H1 (cell line): ENCODE results near the gene XDH. TPM values are rescaled to one million over a fixed set of nuclear protein-coding genes. Genes with fewer than 3 reads are reported as not detected.

Source experiments
- CTCF ChIA-PET: fragments of 300-600 bp; sonication (Branson Sonifier 250); formaldehyde crosslinking; loops from one replicate; lab custom pipeline; 2021; ENCODE audit not compliant: partially characterized antibody; lab: Charles Lee
- POLR2A ChIA-PET: fragments of 300-600 bp; sonication (Branson Sonifier 250); formaldehyde crosslinking; loops from one replicate; lab custom pipeline; 2021; ENCODE audit warnings: inconsistent platforms; ENCODE audit not compliant: partially characterized antibody; lab: Charles Lee
- DNase-seq, 2 experiments: peaks; one replicate each; pipeline versions ENCODE4 v3.0.0 to v3.0.0-alpha.2; 2010 to 2022; ENCODE audit warnings: low spot score in 2 of 2, low read depth in 1 of 2, mixed read lengths in 1 of 2
- FAIRE-seq: peaks from 2 replicates; lab custom pipeline; 2011; peaks lifted over from hg19 to GRCh38; lab: Jason Lieb, UNC
- H2AFZ ChIP-seq: 2 replicates; pipeline ENCODE4 v1.8.1; 2012; ENCODE audit warnings: low read length, inconsistent platforms
- H2AK5ac ChIP-seq: 2 replicates; pipeline ENCODE4 v1.6.1; 2013; ENCODE audit warnings: low read depth, low read length
- H2BK120ac ChIP-seq: replicated peaks from 2 replicates; pipeline ENCODE3; 2013; ENCODE audit warnings: low read depth, low read length, inconsistent platforms
- H2BK12ac ChIP-seq: 2 replicates; pipeline ENCODE4 v1.6.1; 2013; ENCODE audit warnings: low read depth, low read length
- H2BK15ac ChIP-seq: 2 replicates; pipeline ENCODE4 v1.6.1; 2013; ENCODE audit warnings: low read length
- H2BK20ac ChIP-seq: 2 replicates; pipeline ENCODE4 v1.6.1; 2013; ENCODE audit warnings: low read length
- H2BK5ac ChIP-seq: 2 replicates; pipeline ENCODE4 v1.6.1; 2013; ENCODE audit warnings: low read depth, low read length
- H3K14ac ChIP-seq: 2 replicates; pipeline ENCODE4 v1.6.1; 2013; ENCODE audit warnings: inconsistent platforms; ENCODE audit not compliant: insufficient read length
- H3K18ac ChIP-seq: 2 replicates; pipeline ENCODE4 v1.6.1; 2013; ENCODE audit warnings: low read length; ENCODE audit errors: extremely low read depth
- H3K23ac ChIP-seq: 2 replicates; pipeline ENCODE4 v1.6.1; 2013; ENCODE audit warnings: inconsistent platforms; ENCODE audit not compliant: insufficient read length
- H3K23me2 ChIP-seq: 2 replicates; pipeline ENCODE4 v1.6.1; 2013; ENCODE audit warnings: low read depth, low read length
- H3K27ac ChIP-seq: 2 replicates; pipeline ENCODE4 v1.6.1; 2011; ENCODE audit warnings: low read depth, low read length, inconsistent platforms
- H3K27me3 ChIP-seq, 4 experiments: replicated peaks in 1 of 4; 1 replicate in 1 of 4; 2 replicates in 3 of 4; pipeline versions ENCODE4 v1.6.1 to v1.8.1; 2011 to 2013; ENCODE audit warnings: low read length in 3 of 4, mild to moderate bottlenecking in 3 of 4, inconsistent platforms in 2 of 4, mixed read lengths in 2 of 4, moderate library complexity in 1 of 4; ENCODE audit not compliant: control insufficient read depth in 3 of 4, insufficient read depth in 3 of 4; ENCODE audit errors: extremely low read depth in 1 of 4
- H3K36me3 ChIP-seq, 4 experiments: 2 replicates each; pipeline versions ENCODE4 v1.6.1 to v1.8.1; 2011 to 2013; ENCODE audit warnings: mild to moderate bottlenecking in 4 of 4, low read length in 3 of 4, moderate library complexity in 2 of 4, control low read depth in 1 of 4, inconsistent platforms in 1 of 4; ENCODE audit not compliant: insufficient read depth in 4 of 4, control insufficient read depth in 2 of 4
- H3K4ac ChIP-seq: replicated peaks from 2 replicates; pipeline ENCODE3; 2013; ENCODE audit warnings: low read length, low read depth, mixed read lengths, inconsistent platforms; ENCODE audit not compliant: insufficient read length
- H3K4me1 ChIP-seq, 4 experiments: replicated peaks in 1 of 4; 1 replicate in 1 of 4; 2 replicates in 3 of 4; pipeline versions ENCODE4 v1.6.1 to v1.8.1; 2011 to 2013; ENCODE audit warnings: low read length in 3 of 4, inconsistent platforms in 2 of 4, mixed read lengths in 1 of 4; ENCODE audit not compliant: insufficient read depth in 4 of 4, control insufficient read depth in 3 of 4
- H3K4me2 ChIP-seq, 2 experiments: 2 replicates each; pipeline versions ENCODE4 v1.6.1 to v1.8.1; 2011 to 2013; ENCODE audit warnings: low read depth in 2 of 2, low read length in 2 of 2, control low read depth in 1 of 2, inconsistent platforms in 1 of 2, mild to moderate bottlenecking in 1 of 2; ENCODE audit not compliant: insufficient read depth in 1 of 2
- H3K4me3 ChIP-seq, 4 experiments: fragments of 200-600, 300-600 bp in 1 of 4; sonication (generic), shearing (Covaris generic), sonication (Bioruptor Twin) in 1 of 4; 2 replicates each; pipeline versions ENCODE4 v1.5.1 to v1.8.1; 2011 to 2016; ENCODE audit warnings: low read length in 4 of 4, low read depth in 3 of 4, control low read depth in 2 of 4, inconsistent platforms in 2 of 4, mild to moderate bottlenecking in 2 of 4, mixed read lengths in 1 of 4, moderate library complexity in 1 of 4; ENCODE audit not compliant: insufficient read depth in 2 of 4; ENCODE audit errors: extremely low read depth in 1 of 4
- H3K56ac ChIP-seq: replicated peaks from 2 replicates; pipeline ENCODE3; 2013; ENCODE audit warnings: low read depth, mild to moderate bottlenecking, mixed read lengths, low read length, inconsistent platforms; ENCODE audit not compliant: insufficient read length
- H3K79me1 ChIP-seq: 2 replicates; pipeline ENCODE4 v1.6.1; 2013; ENCODE audit warnings: low read depth, low read length, control low read depth
- H3K79me2 ChIP-seq, 2 experiments: 2 replicates each; pipeline versions ENCODE4 v1.6.1 to v1.8.1; 2012 to 2013; ENCODE audit warnings: low read length in 2 of 2, mild to moderate bottlenecking in 2 of 2, inconsistent platforms in 1 of 2; ENCODE audit not compliant: insufficient read depth in 2 of 2, control insufficient read depth in 1 of 2
- H3K9ac ChIP-seq, 4 experiments: replicated peaks in 1 of 4; 1 replicate in 1 of 4; 2 replicates in 3 of 4; pipeline versions ENCODE4 v1.6.1 to v1.8.1; 2011 to 2013; ENCODE audit warnings: low read depth in 3 of 4, low read length in 3 of 4, control low read depth in 2 of 4, mild to moderate bottlenecking in 2 of 4, moderate library complexity in 2 of 4, inconsistent platforms in 1 of 4; ENCODE audit errors: extremely low read depth in 1 of 4
- H3K9me3 ChIP-seq, 2 experiments: 2 replicates each; pipeline versions ENCODE4 v1.6.1 to v1.8.1; 2012 to 2013; ENCODE audit warnings: mild to moderate bottlenecking in 2 of 2, moderate library complexity in 2 of 2, control low read depth in 1 of 2, inconsistent platforms in 1 of 2, low read depth in 1 of 2, low read length in 1 of 2, mixed read lengths in 1 of 2; ENCODE audit not compliant: insufficient read depth in 2 of 2
- H4K20me1 ChIP-seq, 2 experiments: replicated peaks in 1 of 2; 2 replicates each; pipeline versions ENCODE3 to v1.8.1; 2011 to 2013; ENCODE audit warnings: inconsistent platforms in 2 of 2, low read length in 2 of 2, mild to moderate bottlenecking in 1 of 2; ENCODE audit not compliant: insufficient read depth in 2 of 2, control insufficient read depth in 1 of 2
- H4K5ac ChIP-seq: 2 replicates; pipeline ENCODE4 v1.6.1; 2013; ENCODE audit warnings: low read length, low read depth, mixed read lengths, inconsistent platforms; ENCODE audit not compliant: insufficient read length
- H4K8ac ChIP-seq: 2 replicates; pipeline ENCODE4 v1.8.0; 2013; ENCODE audit warnings: mild to moderate bottlenecking, moderate library complexity, low read length, inconsistent platforms; ENCODE audit not compliant: insufficient read depth; ENCODE audit errors: extremely low read depth
- H4K91ac ChIP-seq: replicated peaks from 2 replicates; pipeline ENCODE3; 2013; ENCODE audit warnings: low read length, mixed read lengths, inconsistent platforms; ENCODE audit not compliant: insufficient read length
- BACH1 ChIP-seq: IDR thresholded peaks from 2 replicates; pipeline ENCODE4 v1.6.1; 2012; ENCODE audit warnings: low read length, improper control_type of control experiment
- CBX5 ChIP-seq: fragments of 300-800, 300-1000 bp; sonication (generic); IDR thresholded peaks from 2 replicates; pipeline ENCODE4 v1.7.1; 2016; ENCODE audit warnings: antibody characterized with exemption, low read length, low read depth
- HDAC6 ChIP-seq: IDR thresholded peaks from one replicate; pipeline ENCODE4 v1.7.1; 2012; ENCODE audit warnings: low read depth, mild to moderate bottlenecking, inconsistent platforms, low read length, moderate library complexity
- JUN ChIP-seq: IDR thresholded peaks from 2 replicates; pipeline ENCODE4 v1.6.1; 2011; ENCODE audit warnings: low read depth, mild to moderate bottlenecking, improper control_type of control experiment, low read length
- JUND ChIP-seq: IDR thresholded peaks from 2 replicates; pipeline ENCODE4 v1.6.1; 2011; ENCODE audit warnings: mild to moderate bottlenecking, improper control_type of control experiment, low read length
- MAFK ChIP-seq: IDR thresholded peaks from 2 replicates; pipeline ENCODE4 v1.6.1; 2012; ENCODE audit warnings: low read depth, mild to moderate bottlenecking, improper control_type of control experiment, low read length
- PHF8 ChIP-seq: fragments of 200-600 bp; sonication (generic); conservative IDR thresholded peaks from 2 replicates; pipeline ENCODE4 v1.7.1; 2012; ENCODE audit warnings: low read depth, mild to moderate bottlenecking, inconsistent platforms, low read length, moderate library complexity
- POU5F1 ChIP-seq: IDR thresholded peaks from 2 replicates; pipeline ENCODE4 v1.6.1; 2011; ENCODE audit warnings: low read depth, mild to moderate bottlenecking, low read length, moderate library complexity
- RBBP5 ChIP-seq: IDR thresholded peaks from 2 replicates; pipeline ENCODE4 v1.7.1; 2012; ENCODE audit warnings: low read depth, mild to moderate bottlenecking, inconsistent platforms, low read length, moderate library complexity, borderline replicate concordance
- SIRT6 ChIP-seq: IDR thresholded peaks from one replicate; pipeline ENCODE4 v1.7.1; 2012; ENCODE audit warnings: low read length, inconsistent platforms
- WGBS, 2 experiments: shearing (Covaris generic) in 1 of 2; methylation state at CpG; one replicate each; pipeline versions ENCODE4 v1.1.6 to v1.1.7; 2013 to 2015; ENCODE audit warnings: low lambda C conversion rate in 2 of 2, mixed read lengths in 2 of 2, inconsistent platforms in 1 of 2, low coverage in 1 of 2, missing lambda C conversion rate in 1 of 2; ENCODE audit not compliant: insufficient replicate concordance in 2 of 2, insufficient coverage in 1 of 2, insufficient read length in 1 of 2; ENCODE audit errors: extremely low coverage in 1 of 2, missing lambda C conversion rate in 1 of 2; 5-methylcytosine and 5-hydroxymethylcytosine counted together
- polyA plus RNA-seq, 7 experiments: library from polyadenylated mRNA; depleted of rRNA in 3 of 7; stranded (reverse) in 5 of 7; unstranded in 2 of 7; fragments of >200 nt in 5 of 7; fragments of 200-250 nt in 2 of 7; gene quantifications; 1 replicate in 5 of 7; 2 replicates in 1 of 7; 4 replicates in 1 of 7; pipeline versions ENCODE4 v1.2.1 to v1.2.3, GENCODE V29; 2011 to 2013; ENCODE audit warnings: missing spikeins in 2 of 7, mixed read lengths in 2 of 7
- total RNA-seq: library from RNA; stranded (reverse); fragmentation: NEBNext Ultra II Directional; extraction: Animal tissue kit (Norgen Biotek cat#: 25700); gene quantifications from 2 replicates; pipeline ENCODE4 v1.2.1, GENCODE V29; 2021
- TF ChIP-seq, protein P1 (sequence below): IDR thresholded peaks from 2 replicates; pipeline ENCODE4 v1.6.1; 2012; ENCODE audit warnings: inconsistent platforms
- TF ChIP-seq, protein P2 (sequence below), 3 experiments: IDR thresholded peaks; 1 replicate in 2 of 3; 2 replicates in 1 of 3; pipeline versions ENCODE4 v1.5.1 to v1.6.1; 2011; ENCODE audit warnings: low read length in 3 of 3, mild to moderate bottlenecking in 3 of 3, inconsistent platforms in 2 of 3, low read depth in 1 of 3, moderate library complexity in 1 of 3; ENCODE audit not compliant: insufficient read depth in 1 of 3; ENCODE audit errors: control extremely low read depth in 1 of 3

The XDH gene
- total and polyA plus RNA-seq, 2 of the 8 experiments (the other 6 are each of a cell fraction or from before 2014, with no cell fraction given): 0.68 to 1.2 TPM

DNA sequence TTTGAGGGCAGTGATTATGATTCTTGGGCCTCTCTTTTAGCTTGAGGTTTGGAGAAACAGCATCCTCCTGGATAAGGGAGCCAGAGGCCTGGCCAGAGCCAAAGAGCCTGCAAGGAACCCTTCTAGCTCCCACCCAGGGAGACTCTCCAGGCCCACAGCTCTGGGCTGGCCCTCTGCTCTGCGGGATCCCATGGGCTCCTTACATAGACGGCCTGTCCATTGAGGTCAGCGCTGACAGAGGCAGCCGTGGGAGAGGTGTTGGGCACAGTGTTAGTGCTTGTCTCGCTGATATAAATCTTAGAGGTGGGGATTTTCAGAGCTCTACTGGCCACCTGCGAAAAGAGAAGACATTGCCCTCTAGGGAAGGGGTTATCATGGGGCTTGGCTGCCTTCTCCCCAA lies 67.2 kb downstream of the XDH start:
- Histone ChIP-seq H4K20me1 (no peaks in the 10 kb centered on the region), H2BK5ac (no peak overlapping the region), H2BK15ac (no peak overlapping the region), H2BK120ac (no peak overlapping the region), H3K23me2 (no peaks in the 10 kb centered on the region), H3K4me1 (no peaks in the 10 kb centered on the region), H4K91ac (no peak overlapping the region), H3K36me3 (no peaks in the 10 kb centered on the region), H3K23ac (no peak overlapping the region), H4K5ac (no peak overlapping the region), H3K18ac (no peak overlapping the region), H3K4me2 (no peak overlapping the region), H3K14ac (no peak overlapping the region), H2AK5ac (no peak overlapping the region), H2BK20ac (no peak overlapping the region), H2BK12ac (no peak overlapping the region), H4K8ac (no peak overlapping the region), H3K4ac (no peak overlapping the region), H3K27ac (no peak overlapping the region), H2AFZ (no peak overlapping the region), H3K9me3 (no peaks in the 10 kb centered on the region), H3K4me3 (no peak overlapping the region), H3K27me3 (no peaks in the 10 kb centered on the region), H3K56ac (no peak overlapping the region), H3K79me2 (no peaks in the 10 kb centered on the region), H3K79me1 (no peaks in the 10 kb centered on the region), H3K9ac (no peak overlapping the region)
- ChIA-PET CTCF (interaction anchor here (1.6 kb wide), 1 partner anchor 8 kb away, joined by 4 read pairs; no protein-coding TSS in a partner anchor), POLR2A (no interaction called here)
- FAIRE-seq (no peak), DNase-seq (no peak)
- whole genome bisulfite sequencing, 2 experiments: 83% methylated on average over 6 of the region's 6 CpGs; no CpG with 5 or more reads in 1 of the 2 experiments
- TF ChIP-seq, protein P1, sequence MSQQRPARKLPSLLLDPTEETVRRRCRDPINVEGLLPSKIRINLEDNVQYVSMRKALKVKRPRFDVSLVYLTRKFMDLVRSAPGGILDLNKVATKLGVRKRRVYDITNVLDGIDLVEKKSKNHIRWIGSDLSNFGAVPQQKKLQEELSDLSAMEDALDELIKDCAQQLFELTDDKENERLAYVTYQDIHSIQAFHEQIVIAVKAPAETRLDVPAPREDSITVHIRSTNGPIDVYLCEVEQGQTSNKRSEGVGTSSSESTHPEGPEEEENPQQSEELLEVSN: no peak
- TF ChIP-seq CBX5 (no peak), JUN (no peak), SIRT6 (no peak), BACH1 (no peak), PHF8 (no peak), HDAC6 (no peak), JUND (no peak), POU5F1 (no peak), RBBP5 (no peak), MAFK (no peak)
- TF ChIP-seq, protein P2, sequence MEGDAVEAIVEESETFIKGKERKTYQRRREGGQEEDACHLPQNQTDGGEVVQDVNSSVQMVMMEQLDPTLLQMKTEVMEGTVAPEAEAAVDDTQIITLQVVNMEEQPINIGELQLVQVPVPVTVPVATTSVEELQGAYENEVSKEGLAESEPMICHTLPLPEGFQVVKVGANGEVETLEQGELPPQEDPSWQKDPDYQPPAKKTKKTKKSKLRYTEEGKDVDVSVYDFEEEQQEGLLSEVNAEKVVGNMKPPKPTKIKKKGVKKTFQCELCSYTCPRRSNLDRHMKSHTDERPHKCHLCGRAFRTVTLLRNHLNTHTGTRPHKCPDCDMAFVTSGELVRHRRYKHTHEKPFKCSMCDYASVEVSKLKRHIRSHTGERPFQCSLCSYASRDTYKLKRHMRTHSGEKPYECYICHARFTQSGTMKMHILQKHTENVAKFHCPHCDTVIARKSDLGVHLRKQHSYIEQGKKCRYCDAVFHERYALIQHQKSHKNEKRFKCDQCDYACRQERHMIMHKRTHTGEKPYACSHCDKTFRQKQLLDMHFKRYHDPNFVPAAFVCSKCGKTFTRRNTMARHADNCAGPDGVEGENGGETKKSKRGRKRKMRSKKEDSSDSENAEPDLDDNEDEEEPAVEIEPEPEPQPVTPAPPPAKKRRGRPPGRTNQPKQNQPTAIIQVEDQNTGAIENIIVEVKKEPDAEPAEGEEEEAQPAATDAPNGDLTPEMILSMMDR (IDR thresholded peaks at IDR 0.05; ENCODE audit: control extremely low read depth in 1 of 3, insufficient read depth in 1 of 3, low read depth in 1 of 3, low read length in 3 of 3): no peak
